Brain microvascular endothelial cell (primary cell): Measurements from ENCODE around the gene ADGRG6.

ENCODE experiments used
- DNase-seq: peaks from one replicate; pipeline ENCODE4 v3.0.0-alpha.2; 2020
- H3K27ac ChIP-seq: fragments of 250-450 bp; sonication (Bioruptor Pico); 2 replicates; pipeline ENCODE4 v1.5.1; 2020; ENCODE audit warnings: mild to moderate bottlenecking, moderate library complexity
- H3K27me3 ChIP-seq: fragments of 250-450 bp; sonication (Bioruptor Pico); replicated peaks from 2 replicates; pipeline ENCODE4 v1.5.1; 2020; ENCODE audit warnings: mild to moderate bottlenecking
- H3K36me3 ChIP-seq: fragments of 250-450 bp; sonication (Bioruptor Pico); replicated peaks from 2 replicates; pipeline ENCODE4 v1.5.1; 2020; ENCODE audit warnings: mild to moderate bottlenecking
- H3K4me3 ChIP-seq: 2 replicates; pipeline ENCODE4 v1.5.1; 2011; ENCODE audit warnings: low read depth, mild to moderate bottlenecking, control low read depth, low read length, moderate library complexity
- in situ Hi-C: cut with HindIII; loops from 2 replicates; pipeline ENCODE4 v1.10.0; 2017; ENCODE audit warnings: low sequenced_read_pairs, low pct_ligation_motif_present
- TF ChIP-seq, protein P1 (sequence below): IDR thresholded peaks from 2 replicates; pipeline ENCODE4 v1.5.1; 2011; ENCODE audit warnings: low read depth, mild to moderate bottlenecking, moderate library complexity, low read length, control low read depth, inconsistent platforms; ENCODE audit errors: missing control alignments

Gene ADGRG6

DNA sequence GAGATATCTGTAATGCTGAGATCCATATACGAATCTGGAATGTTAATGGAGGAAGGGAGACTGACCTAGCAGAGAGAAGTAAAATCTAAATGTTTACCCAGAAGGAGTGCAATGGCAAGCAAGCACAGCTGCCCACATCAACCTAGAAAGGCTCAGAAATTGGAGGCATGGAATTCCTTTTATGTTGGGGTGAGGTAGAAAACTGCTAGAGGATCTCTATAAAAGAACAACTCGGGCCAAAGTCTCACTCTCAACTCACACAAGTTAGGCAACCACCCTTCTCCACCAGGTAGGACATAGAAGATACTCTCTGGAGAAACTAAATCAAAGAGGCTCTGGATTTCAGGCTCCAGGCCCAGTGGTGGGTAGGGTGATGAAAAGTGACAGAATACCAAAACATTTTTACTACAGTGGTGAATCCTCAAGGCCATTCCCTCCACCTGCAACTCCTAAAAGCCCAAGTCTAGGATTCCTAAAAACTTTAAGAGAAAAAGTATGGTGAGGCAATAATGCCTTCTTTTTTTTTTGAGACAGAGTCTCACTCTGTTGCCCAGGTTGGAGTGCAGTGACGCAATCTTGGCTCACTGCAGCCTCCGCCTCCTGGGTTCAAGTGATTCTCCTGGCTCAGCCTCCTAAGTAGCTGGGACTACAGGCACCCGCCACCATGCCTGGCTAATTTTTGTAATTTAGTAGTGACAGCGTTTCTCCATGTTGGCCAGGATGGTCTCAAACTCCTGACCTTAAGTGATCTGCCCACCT lies 9.5 kb upstream of the ADGRG6 start:
- in situ Hi-C loops = no loop called here
- TF ChIP-seq, protein P1, sequence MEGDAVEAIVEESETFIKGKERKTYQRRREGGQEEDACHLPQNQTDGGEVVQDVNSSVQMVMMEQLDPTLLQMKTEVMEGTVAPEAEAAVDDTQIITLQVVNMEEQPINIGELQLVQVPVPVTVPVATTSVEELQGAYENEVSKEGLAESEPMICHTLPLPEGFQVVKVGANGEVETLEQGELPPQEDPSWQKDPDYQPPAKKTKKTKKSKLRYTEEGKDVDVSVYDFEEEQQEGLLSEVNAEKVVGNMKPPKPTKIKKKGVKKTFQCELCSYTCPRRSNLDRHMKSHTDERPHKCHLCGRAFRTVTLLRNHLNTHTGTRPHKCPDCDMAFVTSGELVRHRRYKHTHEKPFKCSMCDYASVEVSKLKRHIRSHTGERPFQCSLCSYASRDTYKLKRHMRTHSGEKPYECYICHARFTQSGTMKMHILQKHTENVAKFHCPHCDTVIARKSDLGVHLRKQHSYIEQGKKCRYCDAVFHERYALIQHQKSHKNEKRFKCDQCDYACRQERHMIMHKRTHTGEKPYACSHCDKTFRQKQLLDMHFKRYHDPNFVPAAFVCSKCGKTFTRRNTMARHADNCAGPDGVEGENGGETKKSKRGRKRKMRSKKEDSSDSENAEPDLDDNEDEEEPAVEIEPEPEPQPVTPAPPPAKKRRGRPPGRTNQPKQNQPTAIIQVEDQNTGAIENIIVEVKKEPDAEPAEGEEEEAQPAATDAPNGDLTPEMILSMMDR = no peak
- no peaks in the 10 kb centered on the region for H3K27me3 ChIP-seq
- no peak for DNase-seq
- no peaks in the 10 kb centered on the region for H3K36me3 ChIP-seq
- H3K27ac ChIP-seq = no peak overlapping the region
- H3K4me3 ChIP-seq = no peak overlapping the region

DNA sequence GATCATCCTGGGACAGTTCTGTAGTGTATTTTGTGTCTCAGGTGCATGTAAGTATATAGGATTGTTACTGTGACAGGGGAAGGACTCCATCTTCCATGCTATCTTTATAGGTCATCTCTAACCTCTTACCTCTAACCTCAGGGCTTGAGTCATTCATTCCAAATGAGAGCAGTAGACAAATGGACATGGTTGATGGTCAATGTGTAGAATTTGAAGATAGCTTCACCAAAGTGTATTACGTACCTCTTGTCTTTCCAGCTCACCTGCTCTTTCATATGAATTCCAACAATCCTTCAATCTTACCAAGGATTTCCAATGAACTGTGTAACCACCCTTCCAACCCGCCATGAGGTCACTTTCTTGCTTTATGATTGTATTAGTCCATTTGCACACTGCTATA lies 8.7 kb upstream of the ADGRG6 start:
- no peak overlapping the region for H3K27ac ChIP-seq
- TF ChIP-seq, protein P1 = no peak
- in situ Hi-C loops = no loop called here
- no peaks in the 10 kb centered on the region for H3K36me3 ChIP-seq
- H3K4me3 ChIP-seq = no peak overlapping the region
- no peaks in the 10 kb centered on the region for H3K27me3 ChIP-seq
- DNase-seq = no peak

DNA sequence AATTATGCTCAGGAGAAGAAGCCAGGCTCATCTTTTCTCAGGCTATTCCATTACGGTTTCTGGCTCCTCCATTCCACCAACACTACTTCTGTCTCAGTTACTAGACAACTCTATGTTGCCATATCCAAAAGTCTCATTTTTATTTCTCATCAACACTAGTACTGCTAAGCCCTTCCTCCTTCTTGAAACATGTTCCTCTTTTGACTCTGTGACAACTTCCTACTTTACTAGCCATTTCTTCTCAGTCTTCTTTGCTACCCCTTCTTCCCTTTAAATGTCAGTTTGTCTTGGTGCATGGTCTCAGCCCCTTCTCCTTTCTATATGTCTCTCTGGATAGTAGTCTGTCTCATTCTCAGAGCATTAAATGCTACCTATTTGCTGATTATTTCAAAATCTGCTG lies 7.1 kb upstream of the ADGRG6 start:
- H3K27me3 ChIP-seq = no peaks in the 10 kb centered on the region
- TF ChIP-seq, protein P1 = no peak
- no peak overlapping the region for H3K4me3 ChIP-seq
- H3K36me3 ChIP-seq = no peaks in the 10 kb centered on the region
- DNase-seq = no peak
- H3K27ac ChIP-seq = no peak overlapping the region
- in situ Hi-C loops = no loop called here

DNA sequence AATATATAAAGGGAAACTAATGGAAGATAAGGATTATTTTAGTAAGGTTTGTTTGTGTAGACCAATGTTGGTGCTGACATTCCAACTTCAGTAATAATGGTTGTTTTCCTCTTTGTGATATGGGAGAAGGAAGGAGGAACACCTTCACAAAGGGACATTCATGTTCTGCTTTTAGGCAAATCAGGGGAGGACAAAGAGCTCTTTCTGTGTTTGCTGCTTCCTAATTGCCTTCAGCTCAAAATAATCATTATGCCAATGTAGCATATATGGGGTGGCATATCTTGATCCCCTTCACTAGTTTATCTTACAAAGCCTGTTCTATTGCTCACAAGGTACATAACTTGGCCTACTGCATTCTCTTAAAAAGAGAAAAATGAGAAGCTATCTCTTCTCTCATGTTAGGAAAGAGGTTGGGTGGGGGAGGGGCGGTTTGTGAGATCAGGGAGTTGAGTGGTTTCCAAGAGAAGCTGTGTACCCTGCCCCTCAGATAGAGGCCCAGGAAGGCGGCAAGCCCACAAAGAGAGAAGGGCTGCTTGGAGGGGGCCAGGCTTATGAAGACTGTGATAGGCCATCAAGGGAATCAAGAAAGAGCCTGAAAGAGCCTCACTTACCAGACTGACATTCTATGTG lies 4.7 kb upstream of the ADGRG6 start:
- in situ Hi-C loops = no loop called here

DNA sequence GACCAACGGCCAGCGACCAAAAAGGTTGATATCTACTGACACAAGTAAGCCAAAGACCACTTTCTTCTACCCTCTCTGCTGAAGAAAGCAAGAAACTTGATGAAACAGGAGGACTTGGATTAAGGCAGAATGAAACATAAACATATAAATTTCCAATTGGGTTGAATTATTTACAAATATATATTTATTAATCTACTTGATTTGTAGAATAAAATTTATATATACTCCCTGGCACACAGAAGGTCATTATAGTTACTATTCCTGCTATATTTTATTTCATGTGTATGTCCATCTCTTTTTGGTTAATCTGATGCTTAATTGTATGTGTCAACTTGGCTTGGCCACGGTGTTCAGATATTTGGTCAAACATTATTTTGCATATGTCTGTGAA lies 4.2 kb upstream of the ADGRG6 start:
- in situ Hi-C loops = no loop called here
- Histone ChIP-seq H3K27me3 (no peaks in the 10 kb centered on the region), H3K36me3 (no peaks in the 10 kb centered on the region), H3K27ac (peak overlapping the region; percentile 67), H3K4me3 (no peak overlapping the region)
- TF ChIP-seq, protein P1 = no peak
- no peak for DNase-seq

More for the DNA sequence above, 4.7 kb upstream of the ADGRG6 start:
- no peak for DNase-seq
- H3K36me3 ChIP-seq = no peaks in the 10 kb centered on the region
- TF ChIP-seq, protein P1 = no peak
- no peak overlapping the region for H3K27ac ChIP-seq
- no peak overlapping the region for H3K4me3 ChIP-seq
- H3K27me3 ChIP-seq = no peaks in the 10 kb centered on the region
